NCI-H748 (cell line): Measurements from ENCODE around the gene CD74.

Experiments
- DNase-seq: peaks from one replicate; lab custom pipeline; 2025; ENCODE audit not compliant: unreplicated experiment; lab: John Stamatoyannopoulos, UW

CD74 gene

GRCh38 chr5:150397782-150398721 lies 14.7 kb downstream of the CD74 start:
- DNase-seq: no peak

DNA sequence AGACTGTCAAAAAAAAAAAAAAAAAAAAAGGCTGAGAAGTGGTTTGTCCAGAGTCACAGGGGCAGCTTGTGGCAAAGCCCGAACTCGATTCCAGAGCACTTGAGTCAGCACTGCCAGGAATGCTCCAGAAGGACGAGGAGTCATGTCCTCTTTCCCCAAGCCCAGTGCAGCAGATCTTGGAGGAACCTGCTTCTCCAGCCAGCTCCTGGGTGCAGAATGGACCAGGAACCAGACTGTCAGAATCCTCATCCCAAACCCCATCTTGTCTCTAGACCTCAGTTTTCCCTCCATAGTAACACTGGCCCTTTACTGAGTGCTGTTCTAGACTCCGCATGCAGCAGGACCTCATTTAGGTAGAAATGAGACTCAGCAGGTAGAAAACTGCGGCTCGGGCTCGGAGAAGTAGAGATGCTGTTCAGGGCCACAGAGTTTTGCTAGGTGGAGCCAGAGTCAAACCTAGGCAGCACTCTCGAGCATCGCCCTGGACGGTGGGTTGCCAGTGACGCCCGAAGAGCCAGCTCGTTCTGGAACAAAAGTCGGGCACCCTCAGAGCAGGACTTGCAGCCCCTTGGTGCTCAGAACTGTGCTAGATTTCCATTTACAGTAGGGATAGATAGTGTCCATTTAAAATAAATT lies 15.4 kb downstream of the CD74 start:
- no peak for DNase-seq

DNA sequence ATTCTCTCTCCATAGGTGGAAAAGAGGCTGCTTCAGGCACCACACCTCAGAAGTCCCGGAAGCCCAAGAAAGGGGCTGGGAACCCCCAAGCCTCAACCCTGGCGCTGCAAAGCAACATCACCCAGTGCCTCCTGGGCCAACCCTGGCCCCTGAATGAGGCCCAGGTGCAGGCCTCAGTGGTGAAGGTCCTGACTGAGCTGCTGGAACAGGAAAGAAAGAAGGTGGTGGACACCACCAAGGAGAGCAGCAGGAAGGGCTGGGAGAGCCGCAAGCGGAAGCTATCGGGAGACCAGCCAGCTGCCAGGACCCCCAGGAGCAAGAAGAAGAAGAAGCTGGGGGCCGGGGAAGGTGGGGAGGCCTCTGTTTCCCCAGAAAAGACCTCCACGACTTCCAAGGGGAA lies 16.4 kb downstream of the CD74 start:
- DNase-seq: no peak

- no peak for DNase-seq
These were observed 17.1 kb downstream of the CD74 start for GRCh38 chr5:150395688-150395975.

DNA sequence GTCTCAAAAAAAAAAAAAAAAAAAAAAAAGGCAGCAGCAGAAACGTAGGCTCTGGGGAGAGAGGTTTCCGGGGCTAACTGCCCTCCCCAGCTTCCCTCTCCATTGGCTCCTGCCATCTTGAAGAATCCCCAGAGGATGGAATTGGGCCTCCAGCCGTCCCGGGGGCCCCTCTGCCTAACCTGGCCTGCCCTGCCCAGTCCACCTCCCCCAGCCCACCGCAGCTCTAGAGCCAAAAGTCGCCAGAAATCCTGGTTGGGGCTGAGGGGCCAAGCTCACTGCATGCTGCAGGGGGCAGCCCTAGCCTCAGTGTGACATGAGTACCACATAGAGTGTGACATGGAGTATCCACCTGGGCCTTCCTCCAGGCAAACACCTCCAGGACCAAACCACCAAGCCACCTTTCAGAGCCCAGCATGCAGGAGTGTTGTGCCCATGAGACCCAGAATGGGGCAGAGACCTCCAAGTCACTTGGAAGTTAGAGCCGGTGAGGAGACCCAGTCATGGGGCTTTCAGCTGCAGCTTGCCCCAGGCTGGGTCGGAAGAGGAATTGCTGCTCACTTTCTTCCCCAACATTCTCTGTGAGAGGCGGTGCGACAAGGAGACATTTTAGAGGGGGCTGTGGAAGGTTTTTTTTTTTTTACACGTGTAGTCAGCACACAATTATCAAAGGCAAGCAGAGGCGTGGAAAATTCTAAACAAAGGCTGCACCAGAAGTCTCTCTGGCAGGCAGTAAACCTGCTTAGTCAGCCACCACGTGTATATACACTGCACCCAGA lies 17.6 kb downstream of the CD74 start:
- DNase-seq: no peak

DNA sequence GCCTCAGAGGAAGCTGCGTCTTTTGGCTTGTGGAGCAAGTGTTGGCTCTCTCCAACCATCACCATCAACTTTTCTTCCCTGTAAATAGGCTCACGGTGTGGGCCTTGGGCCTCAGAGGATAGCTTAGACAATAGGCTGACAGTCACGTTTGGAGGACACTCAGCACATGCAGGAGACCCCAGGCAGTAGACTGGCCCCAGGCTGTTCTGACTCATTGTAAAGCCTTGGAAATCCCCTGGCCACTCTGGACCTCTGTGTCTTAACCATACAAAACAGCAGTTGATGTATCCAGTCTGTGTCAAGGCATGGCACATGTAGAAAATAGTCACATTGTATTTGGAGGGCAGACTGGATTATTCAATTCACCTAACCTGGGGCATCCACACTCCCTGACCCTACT lies 18.6 kb downstream of the CD74 start:
- no peak for DNase-seq

- DNase-seq: no peak
These were observed 19.5 kb downstream of the CD74 start for GRCh38 chr5:150393096-150393645.

GRCh38 chr5:150392680-150393079 lies 20.0 kb downstream of the CD74 start:
- DNase-seq: no peak

DNA sequence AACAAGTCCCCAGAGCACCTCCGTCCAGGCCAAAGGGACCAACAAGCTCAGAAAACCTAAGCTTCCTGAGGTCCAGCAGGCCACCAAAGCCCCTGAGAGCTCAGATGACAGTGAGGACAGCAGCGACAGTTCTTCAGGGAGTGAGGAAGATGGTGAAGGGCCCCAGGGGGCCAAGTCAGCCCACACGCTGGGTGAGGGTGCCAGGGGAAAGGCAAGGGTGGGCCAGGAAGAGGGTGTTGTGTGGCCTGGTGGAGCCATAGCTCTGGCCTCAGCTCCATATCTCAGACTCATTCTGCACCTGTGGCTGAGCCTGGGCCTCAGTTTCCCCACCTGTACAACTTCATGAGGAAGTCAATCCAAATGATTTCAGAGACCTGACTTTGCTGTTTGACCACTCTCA lies 20.7 kb downstream of the CD74 start:
- no peak for DNase-seq

- DNase-seq: no peak
These were observed 21.5 kb downstream of the CD74 start for GRCh38 chr5:150391064-150391834.

DNA sequence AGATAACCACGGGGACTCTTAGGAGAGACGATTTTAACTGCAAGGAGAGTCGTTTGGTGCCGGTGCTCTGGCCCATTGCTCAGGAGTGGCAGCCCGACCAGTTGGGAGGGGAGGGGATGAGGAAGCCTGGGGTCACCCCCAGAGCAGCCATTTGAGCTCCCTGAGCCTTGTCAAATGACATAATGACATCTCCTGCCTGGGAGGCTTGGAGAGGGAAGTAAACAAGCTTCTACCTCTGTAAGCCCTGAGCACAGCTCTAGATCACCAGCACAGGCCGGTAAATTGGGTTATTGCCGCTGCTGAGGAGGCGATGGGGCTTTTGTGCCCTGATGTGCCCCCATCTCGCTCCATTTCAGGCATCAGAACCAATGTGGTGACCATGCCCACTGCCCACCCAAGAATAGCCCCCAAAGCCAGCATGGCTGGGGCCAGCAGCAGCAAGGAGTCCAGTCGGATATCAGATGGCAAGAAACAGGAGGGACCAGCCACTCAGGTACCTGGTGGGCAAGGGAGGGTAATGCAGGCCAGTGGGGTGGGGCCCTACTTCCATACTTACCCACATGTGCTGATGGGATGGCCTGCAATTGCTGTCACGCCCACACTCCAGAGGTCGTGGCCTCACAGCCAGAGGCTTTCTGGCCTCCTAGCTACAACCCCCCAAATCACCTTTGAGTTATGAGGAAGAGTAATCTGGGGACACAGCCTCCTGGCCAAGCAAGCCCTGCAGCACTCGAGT lies 23.0 kb downstream of the CD74 start:
- DNase-seq: no peak

DNA sequence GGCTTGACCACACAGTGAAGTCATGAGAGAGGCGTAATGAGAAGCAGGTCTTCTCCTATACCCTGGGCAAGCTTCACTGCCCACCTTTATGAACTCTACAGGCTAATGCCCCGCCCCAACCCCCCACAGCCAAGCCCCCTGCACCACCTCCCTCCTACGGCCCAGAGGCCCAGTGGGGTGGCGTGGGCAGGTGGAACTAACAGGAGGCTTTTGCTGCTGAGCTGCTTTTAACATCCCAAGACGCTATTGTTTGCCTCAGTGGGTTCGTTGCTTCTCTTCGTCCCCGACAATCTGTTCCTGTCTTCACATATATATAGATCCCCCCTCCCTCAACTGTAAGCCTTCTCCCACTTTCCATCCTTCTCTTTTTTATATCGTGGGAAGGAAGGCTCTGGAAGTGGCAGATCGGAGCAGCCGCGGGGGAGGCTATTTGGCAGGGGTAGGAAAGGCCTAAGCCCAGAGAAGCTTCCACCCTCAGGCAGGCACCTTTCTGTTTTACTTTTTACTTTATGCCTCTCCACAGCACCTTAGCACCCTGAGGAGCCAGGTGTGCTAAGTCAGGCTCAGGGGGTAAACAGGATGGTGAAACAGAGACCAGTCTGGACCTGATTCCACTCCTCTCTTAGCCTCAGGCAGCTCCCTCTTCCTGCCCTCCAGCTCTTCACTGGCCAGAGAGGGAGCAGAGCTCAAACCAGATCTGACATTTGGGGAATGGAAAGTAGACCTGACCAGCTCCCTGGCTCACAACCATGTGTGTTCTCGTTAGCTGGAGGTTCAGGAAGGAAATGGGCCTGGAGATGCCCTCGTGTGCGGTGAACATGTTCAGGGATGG lies 26.5 kb downstream of the CD74 start:
- no peak for DNase-seq

DNA sequence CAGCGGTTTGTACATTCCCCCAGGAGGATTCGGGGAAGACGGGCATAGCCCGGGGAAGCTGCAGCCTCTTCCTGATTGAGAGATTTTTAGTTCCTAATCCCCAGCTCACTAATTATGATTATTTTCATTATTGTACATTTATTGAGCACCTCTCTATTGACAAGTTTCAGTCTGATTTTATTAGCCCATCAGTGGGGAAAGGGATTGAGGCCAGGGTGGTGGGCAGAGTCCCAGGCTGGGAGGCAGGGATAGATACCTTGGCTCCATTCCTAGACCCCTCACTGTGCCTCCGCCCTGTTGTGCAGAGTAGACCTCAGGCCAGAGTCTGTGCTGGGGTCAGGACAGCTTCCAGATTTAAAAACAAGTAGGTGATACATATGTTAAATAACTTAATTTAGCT lies 28.0 kb downstream of the CD74 start:
- no peak for DNase-seq

GRCh38 chr5:150377964-150378694 lies 34.6 kb downstream of the CD74 start:
- DNase-seq: no peak

DNA sequence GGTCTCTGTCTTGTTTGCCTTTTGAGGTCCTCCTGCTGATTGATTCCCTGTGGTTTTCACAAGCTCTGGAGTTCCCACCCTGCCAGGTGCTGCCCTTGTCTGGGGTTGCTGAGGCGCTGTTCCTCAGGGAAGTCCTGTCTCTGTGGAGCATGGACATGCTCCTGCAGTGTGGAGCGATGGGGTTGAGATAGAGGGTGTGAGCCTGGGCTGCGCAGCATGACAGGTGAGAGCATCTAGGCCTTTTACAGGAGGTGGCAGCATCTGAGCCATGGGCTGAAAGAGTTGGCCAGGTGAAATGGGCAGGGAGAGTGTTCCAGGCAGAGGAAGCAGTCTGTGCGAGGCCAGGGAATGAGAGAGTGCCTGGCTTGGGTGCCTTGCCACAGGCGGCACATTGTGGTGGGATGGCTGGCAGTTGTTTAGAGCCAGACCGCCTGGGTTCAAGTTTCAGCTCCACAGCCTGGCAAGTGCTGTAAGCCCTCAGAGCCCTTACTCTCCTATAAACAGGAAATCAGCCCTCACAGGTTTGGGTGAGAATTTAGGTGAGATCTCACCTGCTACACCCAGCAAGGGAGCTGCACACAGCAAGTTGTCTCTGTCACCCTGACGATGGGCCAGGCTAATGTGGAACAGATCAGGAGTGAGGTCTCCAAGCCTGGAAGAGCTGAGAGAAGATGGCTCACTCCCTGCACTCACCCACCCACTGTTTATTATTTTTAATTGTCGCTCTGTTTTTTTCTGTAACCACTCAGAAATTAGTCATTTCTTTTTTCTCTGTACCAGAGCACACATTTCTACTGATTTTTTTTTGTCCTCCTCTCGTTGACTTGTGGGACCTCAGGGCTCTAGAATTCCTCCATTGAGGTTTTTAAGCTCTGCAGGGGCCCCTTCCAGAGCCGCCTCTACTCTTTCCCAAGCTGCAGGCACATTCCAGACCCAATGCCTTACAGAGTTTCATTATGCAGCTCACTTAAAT lies 35.6 kb downstream of the CD74 start:
- no peak for DNase-seq

- DNase-seq: no peak
These were observed 38.1 kb downstream of the CD74 start for GRCh38 chr5:150374651-150375050.

DNA sequence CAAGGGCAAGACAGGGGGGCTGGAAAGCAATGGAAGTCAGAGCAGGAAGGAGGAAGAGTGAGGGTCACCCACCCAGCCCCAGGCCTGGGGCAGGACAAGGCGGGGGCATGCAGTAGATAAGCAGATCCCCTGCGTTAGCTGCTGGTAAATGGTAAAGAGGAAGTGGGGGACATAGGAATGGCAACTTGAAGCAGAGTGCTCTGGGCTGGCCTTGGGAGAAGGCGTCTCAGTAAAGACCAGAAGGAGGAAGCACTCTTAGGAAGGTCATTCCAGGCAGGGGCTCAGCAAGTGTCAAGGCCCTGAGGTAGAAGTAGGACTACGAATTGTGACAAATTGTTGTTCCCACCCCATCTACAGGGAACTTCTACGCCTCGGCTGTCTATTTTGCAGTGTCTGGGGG lies 40.1 kb downstream of the CD74 start:
- no peak for DNase-seq

DNA sequence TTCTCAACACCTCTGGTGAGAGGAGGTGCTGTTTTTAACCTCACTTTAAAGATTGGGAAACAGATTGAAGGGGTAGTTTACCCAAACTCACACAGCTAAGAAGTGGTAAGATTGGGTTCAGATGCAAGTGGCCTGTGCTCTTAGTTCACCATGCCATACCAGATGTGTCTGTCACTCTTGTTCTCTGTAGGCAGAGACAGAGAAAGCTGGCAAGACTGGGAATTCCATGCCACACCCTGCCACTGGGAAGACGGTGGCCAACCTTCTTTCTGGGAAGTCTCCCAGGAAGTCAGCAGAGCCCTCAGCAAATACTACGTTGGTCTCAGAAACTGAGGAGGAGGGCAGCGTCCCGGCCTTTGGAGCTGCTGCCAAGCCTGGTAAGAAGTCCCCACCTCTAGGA lies 44.2 kb downstream of the CD74 start:
- DNase-seq: no peak
